ENCODE data around the gene SBF1.
"Not testable (repeated sequence)": the region's sequence is repeated elsewhere in the genome, so short reads cannot be mapped to it uniquely, and the experiment has no call there.

Gene SBF1

GRCh38 chr22:50422961-50423815, 51.6 kb downstream of the SBF1 start:
- no peak for DNase-seq

- DNase-seq = no peak
These were observed 52.8 kb downstream of the SBF1 start for GRCh38 chr22:50422046-50422445.

DNA sequence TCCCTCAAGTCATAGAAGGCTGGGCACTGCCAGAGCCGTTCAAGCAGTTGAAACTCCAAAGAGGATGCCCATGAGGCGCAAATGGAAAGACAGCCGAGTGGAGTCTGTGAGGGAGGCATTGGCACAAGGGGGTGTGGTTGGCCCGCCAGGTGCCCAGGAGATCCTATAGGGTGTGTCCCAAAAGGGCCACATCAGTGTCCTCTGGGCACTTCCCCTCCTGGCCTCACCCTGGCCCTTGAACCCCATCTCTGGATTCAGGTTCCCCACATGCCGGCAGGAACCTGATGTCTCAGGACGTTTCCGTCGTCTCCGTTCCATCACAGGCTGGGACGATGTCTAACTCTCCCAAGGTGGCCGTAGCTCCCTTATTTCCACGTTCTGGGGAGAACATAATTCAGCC, 54.3 kb downstream of the SBF1 start:
- DNase-seq = no peak

GRCh38 chr22:50420015-50420414, 54.8 kb downstream of the SBF1 start:
- DNase-seq = no peak

GRCh38 chr22:50419116-50419515, 55.7 kb downstream of the SBF1 start:
- no peak for DNase-seq

DNA sequence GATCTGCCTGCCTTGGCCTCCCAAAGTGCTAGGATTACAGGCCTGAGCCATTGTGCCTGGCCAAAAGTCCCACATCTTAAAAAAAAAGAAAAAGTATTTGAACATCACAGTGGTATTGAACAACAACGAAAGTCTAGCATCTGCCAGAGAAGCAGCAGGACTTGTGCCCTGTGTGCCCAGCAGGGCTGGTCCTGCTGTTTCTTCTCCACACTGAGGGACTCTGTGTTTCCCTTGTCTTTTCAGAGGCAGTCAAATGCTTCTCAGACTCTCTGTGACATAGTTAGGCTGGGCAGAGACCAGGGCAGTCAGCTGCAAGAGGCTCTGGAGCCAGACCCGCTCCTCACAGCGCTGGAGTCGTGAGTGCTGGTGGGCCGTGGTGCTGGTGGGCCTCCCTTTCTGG, 56.2 kb downstream of the SBF1 start:
- no peak for DNase-seq

- DNase-seq = no peak
These were observed 57.2 kb downstream of the SBF1 start for GRCh38 chr22:50417411-50418210.

DNA sequence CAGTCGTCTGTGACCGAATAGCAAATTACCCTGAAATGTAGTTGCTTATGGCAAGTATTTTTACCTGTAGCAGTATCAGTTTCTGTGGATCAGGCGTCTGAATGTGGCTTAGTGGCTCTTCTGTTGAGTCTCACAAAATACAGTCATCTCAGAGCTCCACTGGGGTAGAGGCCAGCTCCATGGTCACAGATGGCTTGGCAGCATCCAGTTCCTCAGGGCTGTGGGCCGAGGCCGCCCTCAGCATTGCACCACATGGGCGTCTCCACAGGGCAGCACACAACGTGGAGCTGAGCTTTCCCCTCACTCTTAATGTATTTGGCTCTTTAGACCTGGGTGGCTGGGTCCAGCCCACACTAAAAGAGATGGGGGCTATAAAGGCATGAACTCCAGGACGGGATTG, 57.8 kb downstream of the SBF1 start:
- no peak for DNase-seq

- no peak for DNase-seq
These were observed 59.4 kb downstream of the SBF1 start for GRCh38 chr22:50415426-50415825.

DNA sequence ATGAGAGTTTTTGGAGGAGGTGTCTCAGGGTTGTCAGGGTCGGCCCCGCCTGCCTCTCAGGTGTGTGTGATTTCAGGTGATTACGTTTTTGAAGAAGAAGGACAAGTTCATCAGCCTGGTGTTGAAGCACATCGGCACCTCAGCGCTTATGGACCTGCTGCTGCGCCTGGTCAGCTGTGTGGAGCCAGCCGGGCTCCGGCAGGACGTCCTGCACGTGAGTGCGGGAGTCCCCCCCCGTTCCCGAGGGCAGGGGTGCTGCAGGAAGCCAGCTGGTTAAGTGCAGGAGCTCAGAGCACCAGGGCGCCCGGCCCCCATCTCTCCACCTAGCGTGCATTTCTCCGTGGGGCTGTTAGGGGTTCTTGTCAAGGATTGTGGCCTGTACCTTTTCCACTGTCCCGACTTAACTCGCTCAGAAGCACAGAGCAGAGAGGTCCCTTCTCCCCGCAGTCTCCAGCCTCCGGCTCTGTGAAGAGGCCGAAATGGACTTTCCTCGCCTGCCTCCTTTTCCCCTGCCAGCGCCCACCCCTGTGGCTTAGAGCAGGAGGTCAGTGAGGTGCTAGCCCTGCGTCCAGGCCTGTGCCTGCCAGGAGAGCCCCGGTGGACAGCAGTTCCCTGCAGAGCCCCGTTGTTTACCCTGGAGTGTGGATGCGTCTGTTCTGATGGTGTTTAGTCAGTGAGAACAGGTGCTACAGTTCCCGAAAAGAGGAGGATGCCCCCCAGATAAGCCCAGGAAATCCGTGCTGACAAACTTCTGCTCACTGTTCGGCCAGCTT, 60.2 kb downstream of the SBF1 start:
- no peak for DNase-seq

GRCh38 chr22:50408954-50409353, 65.9 kb downstream of the SBF1 start:
- DNase-seq = not testable (repeated sequence)

GRCh38 chr22:50408311-50408710, 66.5 kb downstream of the SBF1 start:
- DNase-seq = no peak

GRCh38 chr22:50406416-50407170, 68.2 kb downstream of the SBF1 start:
- DNase-seq = no peak

DNA sequence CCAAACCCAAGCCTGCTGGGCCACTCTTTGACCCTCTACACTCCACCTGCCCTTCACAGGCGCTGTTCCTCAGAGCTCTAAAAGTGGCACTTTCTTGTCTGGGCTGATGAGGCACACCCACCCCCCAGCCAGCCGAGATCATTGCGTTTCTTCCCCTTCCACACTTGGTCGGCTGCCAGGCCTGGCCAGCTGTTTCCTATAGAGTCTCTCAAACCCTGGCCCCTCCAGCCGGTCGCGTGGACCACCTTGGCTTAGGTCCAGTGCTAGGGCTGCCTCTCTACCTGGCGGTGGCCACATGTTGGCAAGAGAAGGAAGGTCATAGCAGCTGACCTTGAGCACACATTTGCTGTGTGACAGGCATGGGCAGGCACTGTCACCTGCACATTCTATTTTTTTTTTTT, 71.1 kb downstream of the SBF1 start:
- DNase-seq = no peak

DNA sequence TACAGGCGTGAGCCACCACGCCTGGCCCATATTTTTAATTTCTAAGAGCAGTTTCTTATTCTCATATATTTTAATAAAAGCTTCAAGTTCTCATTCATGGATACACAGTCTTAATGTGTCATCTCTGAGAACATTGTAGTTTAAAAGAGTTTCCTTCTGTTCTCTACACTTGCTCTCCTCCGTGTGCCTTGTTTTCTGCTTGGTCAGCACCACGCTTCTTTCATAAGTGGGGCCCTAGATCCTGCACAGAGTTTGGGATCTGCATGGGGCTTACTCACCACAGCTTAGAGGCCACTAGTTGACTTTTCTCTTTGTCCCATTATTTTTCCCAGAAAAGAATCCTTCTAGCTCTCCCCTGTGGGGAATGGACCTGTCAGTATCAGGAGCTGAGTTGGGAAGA, 72.9 kb downstream of the SBF1 start:
- DNase-seq = no peak

DNA sequence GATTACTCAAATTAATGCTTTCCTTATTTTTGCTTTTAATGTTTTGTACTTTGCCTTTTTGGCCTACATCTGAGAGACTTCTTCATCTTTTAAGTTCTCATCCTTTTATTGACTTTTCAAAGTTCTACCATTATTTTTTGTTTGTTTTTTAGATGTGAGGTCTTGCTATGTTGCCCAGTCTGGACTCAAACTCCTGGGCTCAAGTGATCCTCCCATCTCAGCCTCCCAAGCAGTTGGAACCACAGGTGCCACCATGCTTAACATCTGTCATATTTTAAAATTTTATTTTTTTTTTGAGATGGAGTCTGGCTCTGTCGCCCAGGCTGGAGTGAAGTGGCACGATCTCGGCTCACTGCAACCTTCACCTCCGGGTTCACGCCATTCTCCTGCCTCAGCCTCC, 73.9 kb downstream of the SBF1 start:
- DNase-seq = no peak

DNA sequence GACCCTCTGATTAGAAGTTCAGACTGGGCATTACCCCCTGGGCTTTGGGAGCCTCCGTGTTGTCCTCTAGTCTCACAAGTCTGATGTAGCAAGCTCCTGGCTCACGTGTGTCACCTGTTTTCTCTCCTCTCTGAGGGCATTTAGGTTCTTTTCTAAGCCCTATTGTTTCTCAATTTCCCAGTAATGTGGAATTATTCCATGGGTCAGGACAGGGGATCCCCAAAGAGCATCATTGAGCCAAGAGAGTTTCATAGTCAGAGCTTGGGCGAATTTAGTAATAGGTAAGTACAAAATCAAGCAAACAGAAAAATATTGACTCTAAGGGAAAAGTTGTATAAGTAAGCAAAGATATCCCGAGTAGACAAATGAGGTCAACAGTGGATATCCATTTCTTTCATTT, 74.4 kb downstream of the SBF1 start:
- DNase-seq = no peak

GRCh38 chr22:50399751-50400331, 75.0 kb downstream of the SBF1 start:
- peak; percentile 21 to 32 for DNase-seq

- DNase-seq = no peak
These were observed 75.8 kb downstream of the SBF1 start for GRCh38 chr22:50398831-50399648.

DNA sequence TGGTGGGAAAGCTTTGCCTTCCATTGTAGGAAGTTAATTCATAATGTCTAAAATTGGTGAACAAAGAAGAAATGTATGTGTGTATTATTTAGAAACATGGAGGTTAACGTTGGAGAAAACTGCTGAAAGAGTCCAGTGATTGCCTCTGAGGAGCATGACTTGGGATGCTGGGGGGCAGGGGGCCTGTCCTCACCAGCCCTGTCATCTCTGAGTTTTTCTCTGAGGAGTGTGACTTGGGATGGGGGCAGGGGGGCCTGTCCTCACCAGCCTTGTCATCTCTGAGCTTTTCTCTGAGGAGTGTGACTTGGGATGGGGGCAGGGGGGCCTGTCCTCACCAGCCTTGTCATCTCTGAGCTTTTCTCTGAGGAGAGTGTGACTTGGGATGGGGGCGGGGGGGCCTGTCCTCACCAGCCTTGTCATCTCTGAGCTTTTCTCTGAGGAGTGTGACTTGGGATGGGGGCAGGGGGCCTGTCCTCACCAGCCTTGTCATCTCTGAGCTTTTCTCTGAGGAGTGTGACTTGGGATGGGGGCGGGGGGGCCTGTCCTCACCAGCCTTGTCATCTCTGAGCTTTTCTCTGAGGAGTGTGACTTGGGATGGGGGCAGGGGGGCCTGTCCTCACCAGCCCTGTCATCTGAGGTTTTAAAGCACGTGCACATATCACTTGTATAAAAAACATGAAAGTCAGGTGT, 77.3 kb downstream of the SBF1 start:
- peak; percentile 49 to 51 for DNase-seq

Measured in activated CD4-positive, alpha-beta T cell treated with anti-CD3 and anti-CD28 coated beads, Interleukin-2, amount 50 U/mL, for 48 hours (primary cell).